GM12878 (cell line): ENCODE data around the gene DCTN1. TPM values are rescaled to one million over a fixed set of nuclear protein-coding genes. Genes with fewer than 3 reads are reported as not detected.
A peak's percentile ranks its signal among the peaks of the same experiment; 100 is the strongest.

Experiments
- CEBPZ ChIP-seq: fragments of 150-350 bp; IDR thresholded peaks from 2 replicates; pipeline ENCODE4 v1.6.1; 2016; ENCODE audit warnings: low read depth, low read length
- CHD4 ChIP-seq: fragments of 200-600 bp; sonication (generic); IDR thresholded peaks from 2 replicates; pipeline ENCODE4 v1.6.1; 2016; ENCODE audit warnings: mild to moderate bottlenecking
- GABPA ChIP-seq: IDR thresholded peaks from 2 replicates; pipeline ENCODE4 v1.6.1; 2014; ENCODE audit warnings: antibody characterized with exemption, low read depth, mild to moderate bottlenecking, inconsistent platforms
- NBN ChIP-seq: fragments of 450-650 bp; IDR thresholded peaks from 2 replicates; pipeline ENCODE4 v1.6.1; 2016
- NFIC ChIP-seq: IDR thresholded peaks from 2 replicates; pipeline ENCODE4 v1.6.1; 2012; ENCODE audit warnings: low read depth, mild to moderate bottlenecking, inconsistent platforms, low read length, moderate library complexity
- RELB ChIP-seq: fragments of 450-650 bp; IDR thresholded peaks from 2 replicates; pipeline ENCODE4 v1.6.1; 2017; ENCODE audit warnings: low read depth, mild to moderate bottlenecking, moderate library complexity
- RUNX3 ChIP-seq: IDR thresholded peaks from 2 replicates; pipeline ENCODE4 v1.6.1; 2012; ENCODE audit warnings: low read length, inconsistent platforms
- SMAD1 ChIP-seq: fragments of 450-650 bp; IDR thresholded peaks from 2 replicates; pipeline ENCODE4 v1.6.1; 2018; ENCODE audit warnings: mild to moderate bottlenecking, low read depth; ENCODE audit not compliant: partially characterized antibody
- SMAD5 ChIP-seq: IDR thresholded peaks from 2 replicates; pipeline ENCODE4 v1.6.1; 2016; ENCODE audit warnings: antibody characterized with exemption, low read depth
- SMC3 ChIP-seq: IDR thresholded peaks from 2 replicates; pipeline ENCODE4 v1.6.1; 2011; ENCODE audit warnings: low read length, improper control_type of control experiment, borderline replicate concordance
- SPI1 ChIP-seq: IDR thresholded peaks from 2 replicates; pipeline ENCODE4 v1.6.1; 2011; ENCODE audit warnings: low read depth, mild to moderate bottlenecking, low read length, moderate library complexity, borderline replicate concordance; ENCODE audit not compliant: insufficient read depth
- SREBF1 ChIP-seq: IDR thresholded peaks from 2 replicates; pipeline ENCODE4 v1.6.1; 2012; ENCODE audit warnings: mild to moderate bottlenecking, low read length
- SREBF2 ChIP-seq: IDR thresholded peaks from 2 replicates; pipeline ENCODE4 v1.6.1; 2012; ENCODE audit warnings: mild to moderate bottlenecking, low read length
- STAT1 ChIP-seq: fragments of 450-650 bp; conservative IDR thresholded peaks from 2 replicates; pipeline ENCODE4 v1.6.1; 2014; ENCODE audit warnings: antibody characterized with exemption, mild to moderate bottlenecking
- TCF12 ChIP-seq: IDR thresholded peaks from 2 replicates; pipeline ENCODE4 v1.6.1; 2011; ENCODE audit warnings: low read depth, mild to moderate bottlenecking, low read length
- USF1 ChIP-seq: IDR thresholded peaks from 2 replicates; pipeline ENCODE4 v1.6.1; 2011; ENCODE audit warnings: borderline replicate concordance, low read depth, mild to moderate bottlenecking, moderate library complexity, mixed read lengths, low read length; ENCODE audit not compliant: insufficient read depth; ENCODE audit errors: extremely low read length
- polyA plus RNA-seq, 11 experiments: library from polyadenylated mRNA; depleted of rRNA in 4 of 11; unstranded in 6 of 11; stranded (reverse) in 5 of 11; fragments of >200 nt; fragmentation: Nextera tagmentation in 4 of 11; fragmentation: Illumina TruSeq in 1 of 11; extraction: Ambion mirVana in 4 of 11; extraction: Trizol in 1 of 11; gene quantifications; 1 replicate in 1 of 11; 2 replicates in 10 of 11; pipeline versions ENCODE4 v1.2.1 to v1.2.3, GENCODE V29; 2011 to 2016; ENCODE audit warnings: inconsistent platforms in 2 of 11, missing spikeins in 2 of 11, low read depth in 1 of 11
- total RNA-seq, 4 experiments: library from RNA; depleted of rRNA in 3 of 4; stranded (reverse); fragments of >200 nt in 3 of 4; fragmentation: Illumina TruSeq in 1 of 4; extraction: Trizol in 1 of 4; gene quantifications; 2 replicates each; pipeline versions ENCODE4 v1.2.1 to v1.2.3, GENCODE V29; 2013 to 2021
- TF ChIP-seq, protein P1 (sequence below): IDR thresholded peaks from 2 replicates; pipeline ENCODE4 v1.6.1; 2012; ENCODE audit warnings: low read depth, low read length, improper control_type of control experiment
- TF ChIP-seq, protein P2 (sequence below): fragments of 450-650 bp; formaldehyde crosslinking; IDR thresholded peaks from 2 replicates; pipeline ENCODE4 v1.4.0; 2022; ENCODE audit warnings: mild to moderate bottlenecking, moderate library complexity

The DCTN1 gene
- total and polyA plus RNA-seq, 10 of the 15 experiments (the other 5 are each of a cell fraction or from before 2014, with no cell fraction given) = 44.1 to 116 (median 64.8) TPM

DNA sequence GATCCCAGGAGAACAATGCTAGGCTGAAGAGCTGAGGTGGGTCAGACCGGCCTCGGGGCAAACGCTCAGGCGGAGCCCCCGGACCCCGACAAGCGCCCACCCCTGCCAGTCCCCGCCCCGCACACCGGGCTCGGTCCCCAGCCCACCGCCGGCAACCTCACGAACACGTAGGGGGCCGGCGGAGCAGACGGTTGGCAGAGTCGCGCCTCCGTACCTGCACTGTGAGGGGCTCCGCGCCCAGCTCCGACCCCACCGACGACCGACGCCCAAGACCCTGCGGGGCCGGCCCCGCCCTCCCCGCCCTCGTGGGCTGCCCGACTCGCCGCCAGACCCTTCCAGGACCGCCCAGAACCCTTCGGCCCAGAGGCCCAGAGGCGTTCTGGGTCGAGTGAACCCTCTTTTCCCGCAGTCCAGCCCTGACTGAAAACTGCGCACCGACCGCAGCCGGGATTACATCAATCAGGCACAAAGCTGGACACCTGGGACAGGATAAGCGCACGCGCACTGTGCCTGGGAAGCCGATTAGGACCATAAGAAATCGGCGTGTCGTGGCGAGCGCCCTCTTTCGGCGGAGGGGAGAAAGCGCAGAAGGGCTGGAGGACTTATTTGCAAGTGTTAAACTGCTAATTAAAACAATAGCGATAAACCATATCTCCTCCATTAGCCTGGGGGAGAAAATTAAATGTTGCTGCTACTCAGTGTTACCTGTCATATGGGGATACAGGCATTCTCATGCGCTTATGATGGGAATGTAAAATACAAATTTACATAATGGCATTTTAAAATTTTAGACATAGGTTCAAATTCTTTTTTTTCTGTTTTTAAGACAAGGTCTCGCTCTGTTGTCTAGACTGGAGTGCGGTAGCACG is 11.7 kb upstream of the DCTN1 start (continued):
- TF ChIP-seq RELB (no peak), CHD4 (no peak), CEBPZ (no peak), STAT1 (0 out of 2 replicates have a peak, but pooled peaks have one; percentile 84), TCF12 (no peak), SREBF2 (no peak), SMAD5 (no peak), GABPA (no peak), NFIC (no peak), SREBF1 (no peak), SMC3 (peak; percentile 63), SMAD1 (no peak), USF1 (no peak), SPI1 (no peak), RUNX3 (peak; percentile 76), NBN (peak; percentile 86; the same call in 1 of the 2 replicates)
- TF ChIP-seq, protein P1, sequence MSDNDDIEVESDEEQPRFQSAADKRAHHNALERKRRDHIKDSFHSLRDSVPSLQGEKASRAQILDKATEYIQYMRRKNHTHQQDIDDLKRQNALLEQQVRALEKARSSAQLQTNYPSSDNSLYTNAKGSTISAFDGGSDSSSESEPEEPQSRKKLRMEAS = peak; percentile 44; the same call in 1 of the 2 replicates
- TF ChIP-seq, protein P2, sequence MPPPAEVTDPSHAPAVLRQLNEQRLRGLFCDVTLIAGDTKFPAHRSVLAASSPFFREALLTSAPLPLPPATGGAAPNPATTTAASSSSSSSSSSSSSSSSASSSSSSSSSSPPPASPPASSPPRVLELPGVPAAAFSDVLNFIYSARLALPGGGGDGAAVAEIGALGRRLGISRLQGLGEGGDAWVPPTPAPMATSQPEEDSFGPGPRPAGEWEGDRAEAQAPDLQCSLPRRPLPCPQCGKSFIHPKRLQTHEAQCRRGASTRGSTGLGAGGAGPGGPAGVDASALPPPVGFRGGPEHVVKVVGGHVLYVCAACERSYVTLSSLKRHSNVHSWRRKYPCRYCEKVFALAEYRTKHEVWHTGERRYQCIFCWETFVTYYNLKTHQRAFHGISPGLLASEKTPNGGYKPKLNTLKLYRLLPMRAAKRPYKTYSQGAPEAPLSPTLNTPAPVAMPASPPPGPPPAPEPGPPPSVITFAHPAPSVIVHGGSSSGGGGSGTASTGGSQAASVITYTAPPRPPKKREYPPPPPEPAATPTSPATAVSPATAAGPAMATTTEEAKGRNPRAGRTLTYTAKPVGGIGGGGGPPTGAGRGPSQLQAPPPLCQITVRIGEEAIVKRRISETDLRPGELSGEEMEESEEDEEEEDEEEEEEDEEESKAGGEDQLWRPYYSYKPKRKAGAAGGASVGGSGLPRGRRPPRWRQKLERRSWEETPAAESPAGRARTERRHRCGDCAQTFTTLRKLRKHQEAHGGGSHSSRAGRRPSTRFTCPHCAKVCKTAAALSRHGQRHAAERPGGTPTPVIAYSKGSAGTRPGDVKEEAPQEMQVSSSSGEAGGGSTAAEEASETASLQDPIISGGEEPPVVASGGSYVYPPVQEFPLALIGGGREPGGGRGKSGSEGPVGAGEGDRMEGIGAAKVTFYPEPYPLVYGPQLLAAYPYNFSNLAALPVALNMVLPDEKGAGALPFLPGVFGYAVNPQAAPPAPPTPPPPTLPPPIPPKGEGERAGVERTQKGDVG (CRISPR knock-in tag) = no peak
